SK-N-SH treated with all-trans-retinoic acid at 6 μM for 48 hours (cell line): ENCODE measurements around the gene CATSPER2.
"Not testable (repeated sequence)": the region's sequence is repeated elsewhere in the genome, so short reads cannot be mapped to it uniquely, and the experiment has no call there.

ENCODE experiments used
- ARNTL ChIP-seq: fragments of 450-650 bp; formaldehyde crosslinking; IDR thresholded peaks from 2 replicates; pipeline ENCODE4 v1.5.0; 2020; ENCODE audit warnings: low read depth, mild to moderate bottlenecking, moderate library complexity, borderline replicate concordance
- BACH2 ChIP-seq: fragments of 250-450 bp; sonication (Bioruptor Pico); IDR thresholded peaks from 2 replicates; pipeline ENCODE4 v1.9.0; 2021; ENCODE audit warnings: mild to moderate bottlenecking, borderline replicate concordance
- ESRRG ChIP-seq: fragments of 250-450 bp; sonication (Bioruptor Pico); IDR thresholded peaks from 2 replicates; pipeline ENCODE4 v1.6.1; 2021; ENCODE audit warnings: mild to moderate bottlenecking
- OSR1 ChIP-seq: fragments of 250-450 bp; sonication (Bioruptor Pico); IDR thresholded peaks from 2 replicates; pipeline ENCODE4 v1.8.0; 2022; ENCODE audit warnings: moderate library complexity, mild to moderate bottlenecking, inconsistent platforms
- PPARA ChIP-seq: fragments of 250-450 bp; sonication (Bioruptor Pico); IDR thresholded peaks from 2 replicates; pipeline ENCODE4 v1.5.0; 2020; ENCODE audit warnings: mild to moderate bottlenecking, borderline replicate concordance
- TCF4 ChIP-seq: fragments of 250-450 bp; sonication (Bioruptor Pico); IDR thresholded peaks from 2 replicates; pipeline ENCODE4 v1.8.0; 2021; ENCODE audit warnings: mild to moderate bottlenecking, moderate library complexity, borderline replicate concordance
- ZC3H10 ChIP-seq: fragments of 250-450 bp; sonication (Bioruptor Pico); IDR thresholded peaks from 2 replicates; pipeline ENCODE4 v1.5.1; 2021; ENCODE audit warnings: mild to moderate bottlenecking, moderate library complexity
- ZFP3 ChIP-seq: fragments of 250-450 bp; sonication (Bioruptor Pico); IDR thresholded peaks from 2 replicates; pipeline ENCODE4 v1.5.0; 2020; ENCODE audit warnings: mild to moderate bottlenecking, moderate library complexity
- ZNF565 ChIP-seq: fragments of 450-650 bp; formaldehyde crosslinking; conservative IDR thresholded peaks from 2 replicates; pipeline ENCODE4 v1.5.0; 2020; ENCODE audit warnings: low read depth, mild to moderate bottlenecking, moderate library complexity
- ZNF70 ChIP-seq: fragments of 450-650 bp; formaldehyde crosslinking; IDR thresholded peaks from 2 replicates; pipeline ENCODE4 v1.5.0; 2020; ENCODE audit warnings: mild to moderate bottlenecking, moderate library complexity
- TF ChIP-seq, protein P1 (sequence below): fragments of 250-450 bp; sonication (Bioruptor Pico); IDR thresholded peaks from 2 replicates; pipeline ENCODE4 v1.8.0; 2020; ENCODE audit warnings: mild to moderate bottlenecking, moderate library complexity, borderline replicate concordance
- TF ChIP-seq, protein P2 (sequence below): fragments of 250-450 bp; sonication (Bioruptor Pico); IDR thresholded peaks from 2 replicates; pipeline ENCODE4 v1.5.0; 2020; ENCODE audit warnings: mild to moderate bottlenecking, moderate library complexity
- TF ChIP-seq, protein P3 (sequence below): fragments of 250-450 bp; sonication (Bioruptor Pico); IDR thresholded peaks from 2 replicates; pipeline ENCODE4 v1.5.1; 2020; ENCODE audit warnings: low read depth, mild to moderate bottlenecking, moderate library complexity

DNA sequence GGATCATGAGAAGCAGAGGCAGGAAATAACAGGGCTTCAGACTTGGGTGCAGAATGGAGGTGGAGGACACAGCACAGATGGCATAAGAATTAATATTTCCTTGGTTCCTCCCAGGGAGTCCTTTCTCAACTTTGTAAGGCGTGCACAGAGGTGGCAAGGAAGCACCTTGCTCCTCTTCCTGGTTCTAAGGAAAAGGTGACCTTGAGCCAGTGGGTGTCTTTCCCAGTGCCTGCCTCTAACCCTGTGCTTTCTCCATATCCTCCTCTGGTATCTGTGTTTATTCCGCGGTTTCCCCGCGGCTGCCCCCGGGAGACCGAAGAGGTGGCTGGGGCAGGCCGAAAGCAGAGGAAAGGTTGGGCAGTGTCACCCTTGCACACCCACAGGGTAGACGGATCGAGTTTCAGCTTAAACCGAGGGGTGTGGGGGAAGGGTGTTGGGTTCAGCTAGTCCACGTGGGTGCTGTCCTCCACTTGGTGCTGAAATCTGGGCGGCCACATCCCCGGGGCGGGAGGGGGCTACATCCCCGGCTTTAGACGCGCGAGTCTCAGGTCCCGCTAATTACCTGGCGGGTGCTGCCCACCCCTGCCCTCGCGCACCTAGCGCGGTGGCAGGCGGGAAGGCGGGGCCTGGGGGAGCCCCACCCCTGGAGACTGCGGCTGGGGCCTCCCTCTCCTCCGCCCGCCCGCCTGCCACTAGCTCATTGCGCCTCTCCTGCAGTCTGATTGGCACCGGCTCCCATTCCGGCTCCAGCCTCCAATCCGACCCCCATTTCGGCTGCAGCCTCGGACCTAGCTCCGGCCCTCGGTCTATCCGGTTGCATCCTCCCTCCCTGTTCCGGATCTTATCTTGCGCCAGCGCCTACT lies 55.1 kb downstream of the CATSPER2 start, which contains the start of gene CKMT1B:
- TF ChIP-seq, protein P1, sequence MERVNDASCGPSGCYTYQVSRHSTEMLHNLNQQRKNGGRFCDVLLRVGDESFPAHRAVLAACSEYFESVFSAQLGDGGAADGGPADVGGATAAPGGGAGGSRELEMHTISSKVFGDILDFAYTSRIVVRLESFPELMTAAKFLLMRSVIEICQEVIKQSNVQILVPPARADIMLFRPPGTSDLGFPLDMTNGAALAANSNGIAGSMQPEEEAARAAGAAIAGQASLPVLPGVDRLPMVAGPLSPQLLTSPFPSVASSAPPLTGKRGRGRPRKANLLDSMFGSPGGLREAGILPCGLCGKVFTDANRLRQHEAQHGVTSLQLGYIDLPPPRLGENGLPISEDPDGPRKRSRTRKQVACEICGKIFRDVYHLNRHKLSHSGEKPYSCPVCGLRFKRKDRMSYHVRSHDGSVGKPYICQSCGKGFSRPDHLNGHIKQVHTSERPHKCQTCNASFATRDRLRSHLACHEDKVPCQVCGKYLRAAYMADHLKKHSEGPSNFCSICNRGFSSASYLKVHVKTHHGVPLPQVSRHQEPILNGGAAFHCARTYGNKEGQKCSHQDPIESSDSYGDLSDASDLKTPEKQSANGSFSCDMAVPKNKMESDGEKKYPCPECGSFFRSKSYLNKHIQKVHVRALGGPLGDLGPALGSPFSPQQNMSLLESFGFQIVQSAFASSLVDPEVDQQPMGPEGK (CRISPR knock-in tag), result not testable (repeated sequence)
- TF ChIP-seq ZNF70 (CRISPR knock-in tag); ZC3H10 (CRISPR knock-in tag); ARNTL; ZNF565 (CRISPR knock-in tag); ESRRG (CRISPR knock-in tag); BACH2 (CRISPR knock-in tag); TCF4 (CRISPR knock-in tag); ZFP3 (CRISPR knock-in tag); PPARA; OSR1 (CRISPR knock-in tag): not testable (repeated sequence)
- TF ChIP-seq, protein P2, sequence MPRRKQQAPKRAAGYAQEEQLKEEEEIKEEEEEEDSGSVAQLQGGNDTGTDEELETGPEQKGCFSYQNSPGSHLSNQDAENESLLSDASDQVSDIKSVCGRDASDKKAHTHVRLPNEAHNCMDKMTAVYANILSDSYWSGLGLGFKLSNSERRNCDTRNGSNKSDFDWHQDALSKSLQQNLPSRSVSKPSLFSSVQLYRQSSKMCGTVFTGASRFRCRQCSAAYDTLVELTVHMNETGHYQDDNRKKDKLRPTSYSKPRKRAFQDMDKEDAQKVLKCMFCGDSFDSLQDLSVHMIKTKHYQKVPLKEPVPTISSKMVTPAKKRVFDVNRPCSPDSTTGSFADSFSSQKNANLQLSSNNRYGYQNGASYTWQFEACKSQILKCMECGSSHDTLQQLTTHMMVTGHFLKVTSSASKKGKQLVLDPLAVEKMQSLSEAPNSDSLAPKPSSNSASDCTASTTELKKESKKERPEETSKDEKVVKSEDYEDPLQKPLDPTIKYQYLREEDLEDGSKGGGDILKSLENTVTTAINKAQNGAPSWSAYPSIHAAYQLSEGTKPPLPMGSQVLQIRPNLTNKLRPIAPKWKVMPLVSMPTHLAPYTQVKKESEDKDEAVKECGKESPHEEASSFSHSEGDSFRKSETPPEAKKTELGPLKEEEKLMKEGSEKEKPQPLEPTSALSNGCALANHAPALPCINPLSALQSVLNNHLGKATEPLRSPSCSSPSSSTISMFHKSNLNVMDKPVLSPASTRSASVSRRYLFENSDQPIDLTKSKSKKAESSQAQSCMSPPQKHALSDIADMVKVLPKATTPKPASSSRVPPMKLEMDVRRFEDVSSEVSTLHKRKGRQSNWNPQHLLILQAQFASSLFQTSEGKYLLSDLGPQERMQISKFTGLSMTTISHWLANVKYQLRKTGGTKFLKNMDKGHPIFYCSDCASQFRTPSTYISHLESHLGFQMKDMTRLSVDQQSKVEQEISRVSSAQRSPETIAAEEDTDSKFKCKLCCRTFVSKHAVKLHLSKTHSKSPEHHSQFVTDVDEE (CRISPR knock-in tag), result not testable (repeated sequence)
- TF ChIP-seq, protein P3, sequence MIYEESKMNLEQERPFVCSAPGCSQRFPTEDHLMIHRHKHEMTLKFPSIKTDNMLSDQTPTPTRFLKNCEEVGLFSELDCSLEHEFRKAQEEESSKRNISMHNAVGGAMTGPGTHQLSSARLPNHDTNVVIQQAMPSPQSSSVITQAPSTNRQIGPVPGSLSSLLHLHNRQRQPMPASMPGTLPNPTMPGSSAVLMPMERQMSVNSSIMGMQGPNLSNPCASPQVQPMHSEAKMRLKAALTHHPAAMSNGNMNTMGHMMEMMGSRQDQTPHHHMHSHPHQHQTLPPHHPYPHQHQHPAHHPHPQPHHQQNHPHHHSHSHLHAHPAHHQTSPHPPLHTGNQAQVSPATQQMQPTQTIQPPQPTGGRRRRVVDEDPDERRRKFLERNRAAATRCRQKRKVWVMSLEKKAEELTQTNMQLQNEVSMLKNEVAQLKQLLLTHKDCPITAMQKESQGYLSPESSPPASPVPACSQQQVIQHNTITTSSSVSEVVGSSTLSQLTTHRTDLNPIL (CRISPR knock-in tag), result not testable (repeated sequence)
